Left colon (tissue), 2 donors: ENCODE measurements around the gene NET1. TPM values are rescaled to one million over a fixed set of nuclear protein-coding genes. Genes with fewer than 3 reads are reported as not detected.
"Not testable (repeated sequence)": the region's sequence is repeated elsewhere in the genome, so short reads cannot be mapped to it uniquely, and the experiment has no call there.

Source experiments
- ATAC-seq: fragments of 200-7000 bp; cut with Tn5 transposase; one replicate; pipeline ENCODE4 v1.9.1; 2020; ENCODE audit warnings: mild to moderate bottlenecking, moderate library complexity
- DNase-seq, 2 donors: peaks; one replicate each; pipeline ENCODE4 v3.0.0-alpha.2; 2020
- intact Hi-C, 2 donors: fragments of 100-400 bp; cut with DNase I in 1 of 2; cut with micrococcal nuclease in 1 of 2; formaldehyde crosslinking; loops; one replicate each; pipeline versions ENCODE4 v1.11.2 to v1.14.0; 2022; cut with DNase I, micrococcal nuclease
- total RNA-seq, 2 donors: library from RNA; stranded (reverse); fragmentation: NEBNext Ultra II Directional; extraction: Animal tissue kit (Norgen Biotek cat#: 25700); gene quantifications; one replicate each; pipeline ENCODE4 v1.2.1, GENCODE V29; 2021
- donor health status: DM: no; HTN: no; CAD: no.
- donor health status: DM: yes; HTN: yes; CAD: no.

NET1 gene
- total RNA-seq, 2 donors from 2014 or later: 307 to 355 TPM

DNA sequence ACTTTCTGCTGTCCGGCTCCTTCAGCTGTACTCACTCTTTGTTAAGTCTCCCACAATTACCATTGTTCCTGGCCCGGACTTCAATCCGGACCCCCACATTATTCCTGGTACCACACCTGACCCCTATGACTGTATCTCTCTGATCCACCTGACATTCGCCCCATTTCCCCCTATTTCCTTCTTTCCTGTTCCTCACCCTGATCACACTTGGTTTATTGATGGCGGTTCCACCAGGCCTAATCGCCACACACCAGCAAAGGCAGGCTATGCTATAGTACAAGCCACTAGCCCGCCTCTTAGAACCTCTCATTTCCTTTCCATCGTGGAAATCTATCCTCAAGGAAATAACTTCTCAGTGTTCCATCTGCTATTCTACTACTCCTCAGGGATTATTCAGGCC, 62.7 kb downstream of the NET1 start:
- DNase-seq, ATAC-seq, intact Hi-C loops: not testable (repeated sequence)

DNA sequence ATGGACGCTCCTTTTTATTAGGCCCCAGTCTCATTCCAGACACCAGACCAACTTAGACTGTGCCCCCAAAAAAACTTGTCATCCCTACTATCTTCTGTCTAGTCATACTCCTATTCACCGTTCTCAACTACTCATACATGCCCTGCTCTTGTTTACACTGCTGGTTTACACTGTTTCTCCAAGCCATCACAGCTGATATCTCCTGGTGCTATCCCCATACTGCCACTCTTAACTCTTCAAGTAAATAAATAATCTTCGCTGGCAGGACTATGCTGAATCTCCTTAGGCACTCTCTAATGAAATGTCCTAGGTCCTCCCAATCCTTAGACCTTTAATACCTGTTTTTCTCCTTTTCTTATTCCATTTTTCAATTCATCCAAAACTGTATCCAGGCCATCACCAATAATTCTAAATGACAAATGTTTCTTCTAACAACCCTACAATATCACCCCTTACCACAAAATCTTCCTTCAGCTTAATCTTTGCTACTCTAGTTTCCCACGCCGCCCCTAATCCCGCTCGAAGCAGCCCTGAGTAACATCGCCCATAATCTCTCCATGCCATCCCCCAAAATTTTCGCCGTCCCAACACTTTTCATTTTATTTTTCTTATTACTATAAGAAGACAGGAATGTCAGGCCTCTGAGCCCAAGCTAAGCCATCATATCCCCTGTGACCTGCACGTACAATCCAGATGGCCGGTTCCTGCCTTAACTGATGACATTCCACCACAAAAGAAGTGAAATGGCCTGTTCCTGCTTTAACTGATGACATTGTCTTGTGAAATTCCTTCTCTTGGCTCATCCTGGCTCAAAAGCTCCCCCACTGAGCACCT, 63.8 kb downstream of the NET1 start:
- DNase-seq, ATAC-seq, intact Hi-C loops: not testable (repeated sequence)

DNA sequence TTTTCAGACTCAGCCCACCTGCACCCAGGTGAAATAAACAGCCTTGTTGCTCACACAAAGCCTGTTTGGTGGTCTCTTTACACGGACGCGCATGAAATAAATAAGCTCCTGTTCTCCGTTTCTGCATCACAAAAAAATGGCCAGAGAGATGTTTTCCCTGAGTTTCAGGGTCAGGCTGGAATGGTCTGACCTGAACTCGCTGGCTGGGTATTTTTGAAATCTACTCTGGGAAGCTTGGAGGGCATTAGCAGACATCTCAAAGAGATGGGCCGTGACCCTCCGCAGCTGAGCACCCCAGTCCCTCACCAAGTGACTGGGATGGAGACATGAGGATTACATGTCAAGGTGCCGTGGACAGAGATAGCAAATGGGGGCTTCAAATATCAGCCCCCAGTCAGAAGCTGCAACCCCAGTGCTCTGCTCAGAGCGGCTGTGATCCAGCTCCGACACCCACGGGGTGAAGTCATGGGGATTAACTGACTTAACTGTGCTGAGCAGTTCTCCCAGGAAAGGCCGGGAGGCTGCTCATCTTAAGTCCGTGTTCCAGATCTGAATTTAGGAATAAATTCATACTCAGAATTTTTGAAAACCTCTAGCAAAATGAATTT, 64.7 kb downstream of the NET1 start:
- intact Hi-C loops: no loop called here
- no peak for DNase-seq
- ATAC-seq: no peak

DNA sequence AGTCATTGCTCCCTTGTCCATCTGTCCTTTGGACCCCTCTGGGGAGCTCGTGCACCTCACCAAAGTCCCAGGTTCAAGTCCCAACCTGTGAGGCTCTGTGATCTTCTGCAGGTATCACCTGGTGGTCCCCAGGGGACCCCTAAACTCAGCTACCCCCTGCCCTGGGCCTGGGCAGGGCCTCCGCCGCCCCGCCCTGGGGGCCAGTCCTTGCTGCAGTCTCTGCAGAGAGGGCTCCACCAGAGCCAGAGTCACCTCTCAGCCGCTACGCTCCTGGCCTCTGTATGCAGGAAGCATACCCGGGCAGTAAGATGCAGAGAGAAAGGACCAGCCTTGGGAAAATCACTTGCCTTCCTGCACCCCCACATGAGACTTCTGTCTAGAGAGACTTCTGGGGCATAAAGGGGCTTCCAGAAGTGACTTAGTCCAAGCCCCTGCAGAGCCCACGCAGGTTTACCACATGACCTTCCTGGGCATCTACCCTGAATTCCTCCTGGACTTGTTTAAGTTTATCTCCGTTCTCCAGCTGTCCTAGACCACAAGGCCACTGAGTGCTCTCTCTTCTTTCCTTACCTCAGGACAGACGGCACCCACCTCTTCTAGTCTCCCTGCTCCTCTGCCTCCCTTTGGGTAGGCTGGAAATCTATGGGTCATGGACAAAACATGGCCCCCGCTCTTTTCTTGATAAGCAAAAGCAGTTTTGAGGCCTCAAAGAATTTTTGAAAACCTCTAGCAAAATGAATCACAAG, 65.8 kb downstream of the NET1 start:
- no peak for ATAC-seq
- intact Hi-C loops: no loop called here
- DNase-seq: no peak

DNA sequence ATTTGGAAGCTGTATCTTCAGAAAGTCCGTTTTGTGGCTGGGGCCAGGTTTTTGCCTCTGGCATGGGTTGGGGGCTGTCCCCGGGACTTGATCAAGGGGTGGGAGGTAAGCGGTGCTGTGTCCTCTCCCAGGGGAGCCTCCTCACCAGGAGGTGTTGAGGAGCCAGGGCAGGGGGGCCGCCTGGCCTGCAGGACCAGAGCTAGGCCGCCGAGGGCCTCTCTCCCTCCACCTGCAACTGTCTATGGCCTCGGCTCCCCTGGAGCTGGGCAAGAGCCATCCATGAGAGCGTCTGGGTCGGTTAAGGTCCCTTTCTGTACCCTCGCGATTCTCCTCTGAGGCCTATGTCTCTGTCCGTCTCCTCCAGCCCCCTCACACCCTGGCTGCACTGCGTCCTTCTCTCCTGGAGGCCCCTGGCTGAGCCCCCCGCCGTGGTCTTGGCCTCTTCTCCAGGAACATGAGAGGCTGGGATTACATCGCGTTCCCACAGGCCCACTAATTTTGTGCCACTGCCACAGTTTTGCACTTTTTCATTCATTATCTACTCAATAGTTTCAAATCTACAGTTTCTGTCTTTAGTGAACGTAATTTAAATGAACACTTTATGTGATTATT, 66.4 kb downstream of the NET1 start:
- intact Hi-C loops: no loop called here
- no peak for DNase-seq
- no peak for ATAC-seq

DNA sequence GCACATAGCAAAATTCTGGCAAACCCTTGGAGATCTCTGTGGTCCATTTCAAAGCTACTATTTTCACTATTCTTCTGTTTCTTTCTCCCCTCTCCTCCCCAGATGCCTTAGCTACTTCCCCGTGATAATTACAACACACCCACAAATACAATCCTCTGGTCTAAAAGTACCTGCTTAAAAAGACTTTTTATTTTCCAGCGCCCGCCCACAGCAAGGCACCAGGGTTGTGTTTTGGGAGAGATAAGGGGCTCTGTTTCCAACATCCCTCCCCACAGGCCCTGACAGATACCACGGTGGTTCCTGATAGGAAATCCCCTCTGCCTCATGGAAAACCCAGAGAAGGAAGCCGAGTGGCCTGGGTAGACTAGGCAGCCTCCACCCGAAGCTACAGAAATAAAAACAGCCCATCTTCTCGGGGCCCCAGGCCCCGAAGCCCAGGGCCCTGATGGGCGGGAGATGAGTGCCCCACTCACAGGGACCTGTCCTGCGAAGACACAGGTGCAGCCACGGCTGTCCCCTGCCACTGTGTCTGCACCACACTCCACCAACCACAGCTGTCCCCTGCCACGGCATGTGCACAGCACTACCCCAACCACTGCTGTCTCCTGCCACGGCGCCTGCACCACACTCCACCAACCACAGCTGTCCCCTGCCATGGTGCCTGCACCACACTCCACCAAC, 67.3 kb downstream of the NET1 start:
- intact Hi-C loops: no loop called here
- ATAC-seq: peak; percentile 11
- no peak for DNase-seq

DNA sequence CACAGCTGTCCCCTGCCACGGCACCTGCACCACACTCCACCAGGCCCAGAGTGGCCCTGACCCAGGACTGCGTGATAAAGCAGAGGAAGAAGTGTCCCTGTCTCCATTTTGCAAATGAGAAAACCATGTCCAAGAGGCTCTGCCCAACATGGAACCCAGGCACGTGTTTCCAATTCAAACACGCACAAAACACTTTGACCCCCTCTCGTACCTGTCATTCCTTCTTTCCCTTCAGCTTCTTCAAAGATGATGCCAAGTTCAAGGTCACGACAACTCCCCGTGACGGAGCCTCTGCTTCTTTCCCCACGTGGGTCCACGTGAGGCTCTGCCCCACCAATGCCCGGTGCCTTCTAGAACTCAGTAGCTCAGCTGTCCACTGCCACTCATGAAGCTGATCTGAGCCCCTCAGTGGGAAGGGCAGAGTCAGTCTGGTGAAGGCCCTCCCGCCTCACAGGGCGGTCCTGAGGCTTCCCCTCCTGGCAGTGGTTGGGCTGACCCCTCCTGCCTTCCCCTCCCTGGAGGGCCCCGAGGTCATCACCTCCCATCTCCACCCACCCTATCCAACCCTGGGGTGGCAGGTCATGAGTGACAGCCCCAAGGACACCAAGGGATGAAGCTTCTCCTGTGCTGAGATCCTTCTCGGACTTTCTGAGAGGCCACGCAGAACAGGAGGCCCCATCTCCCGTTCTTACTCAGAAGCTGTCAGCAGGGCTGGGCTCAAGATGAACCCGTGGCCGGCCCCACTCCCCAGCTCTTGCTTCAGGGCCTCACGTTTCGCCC, 68.0 kb downstream of the NET1 start:
- ATAC-seq: peak; percentile 8
- DNase-seq: peak in 1 of 2 donors; percentile 12
- intact Hi-C loops: no loop called here

DNA sequence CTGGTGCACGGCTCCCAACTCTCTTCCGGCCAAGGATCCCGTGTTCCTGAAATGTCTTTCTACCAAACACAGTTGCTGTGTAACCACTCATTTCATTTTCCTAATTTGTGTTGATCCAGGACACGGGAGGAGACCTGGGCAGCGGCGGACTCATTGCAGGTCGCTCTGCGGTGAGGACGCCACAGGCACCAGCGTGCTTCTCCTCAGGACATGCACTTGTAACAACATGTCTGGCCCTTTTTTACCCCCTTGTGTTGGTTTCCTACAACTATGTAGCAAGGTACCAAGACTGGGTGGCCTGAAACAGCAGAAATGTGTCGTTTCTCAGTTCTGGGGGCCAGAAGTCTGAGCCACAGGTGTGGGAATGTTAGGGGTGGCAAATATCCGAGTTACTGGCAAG, 68.8 kb downstream of the NET1 start:
- ATAC-seq (no peak), DNase-seq (peak in 1 of 2 donors; percentile 9)
- intact Hi-C loops: no loop called here

DNA sequence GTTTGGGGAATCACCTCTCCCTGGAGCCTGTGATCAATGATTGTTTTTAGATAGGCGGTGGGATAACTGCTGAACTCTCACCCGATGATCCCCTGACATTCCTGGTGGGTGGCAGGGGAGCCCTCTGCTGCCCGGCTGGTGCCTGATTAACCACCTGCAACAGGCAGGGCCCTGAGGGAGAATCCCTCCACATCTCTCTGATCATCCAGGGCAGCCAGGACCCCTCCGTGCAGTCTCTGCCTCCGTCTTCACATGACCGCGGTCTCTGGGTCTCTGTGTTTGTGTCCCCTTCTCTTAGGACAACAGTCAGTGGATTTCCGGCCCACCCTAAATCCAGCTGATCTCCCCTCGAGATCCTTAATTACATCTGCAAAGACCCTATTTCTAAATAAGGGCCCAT, 69.7 kb downstream of the NET1 start:
- intact Hi-C loops: no loop called here
- ATAC-seq (no peak), DNase-seq (peak in 1 of 2 donors; percentile 18)

DNA sequence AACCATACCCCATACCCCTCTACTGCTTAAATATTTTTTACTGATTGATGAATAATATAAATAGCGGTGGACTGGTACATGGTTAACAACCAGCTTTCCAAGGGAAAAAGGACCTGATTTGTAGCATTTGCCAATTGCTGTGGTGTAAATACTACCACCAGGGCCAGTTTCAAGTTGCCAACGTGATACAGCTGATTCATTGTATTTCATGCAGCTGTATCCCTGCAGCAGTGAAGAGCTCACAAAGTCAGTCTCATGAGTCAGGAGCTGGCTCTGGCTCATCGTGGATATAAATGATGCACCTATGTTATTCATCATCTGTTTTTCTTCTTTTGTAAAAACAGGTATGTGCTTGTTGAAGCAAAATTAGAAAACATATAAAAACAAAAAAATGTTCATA, 71.8 kb downstream of the NET1 start:
- no peak for ATAC-seq
- intact Hi-C loops: no loop called here
- no peak for DNase-seq

DNA sequence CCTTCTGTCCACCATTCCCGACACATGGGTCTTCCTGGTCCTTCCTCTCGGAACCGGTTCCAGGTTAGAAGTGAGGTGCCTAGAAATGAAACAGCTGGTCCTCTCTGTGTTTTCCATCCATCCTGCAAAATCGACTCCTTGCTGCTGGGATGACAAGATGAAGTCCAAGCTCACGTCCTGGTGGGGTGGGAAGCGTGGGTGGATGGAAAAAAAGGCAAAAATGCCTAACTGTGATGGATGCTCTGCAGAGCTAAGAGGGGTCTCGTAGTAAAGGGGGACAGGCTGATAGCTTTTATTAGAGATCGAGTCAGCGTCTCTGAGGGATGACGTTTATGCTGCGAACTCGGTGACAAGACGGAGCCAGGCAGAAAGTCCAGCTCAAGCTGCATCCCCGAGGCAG, 72.9 kb downstream of the NET1 start:
- no peak for ATAC-seq
- intact Hi-C loops: no loop called here
- no peak for DNase-seq

DNA sequence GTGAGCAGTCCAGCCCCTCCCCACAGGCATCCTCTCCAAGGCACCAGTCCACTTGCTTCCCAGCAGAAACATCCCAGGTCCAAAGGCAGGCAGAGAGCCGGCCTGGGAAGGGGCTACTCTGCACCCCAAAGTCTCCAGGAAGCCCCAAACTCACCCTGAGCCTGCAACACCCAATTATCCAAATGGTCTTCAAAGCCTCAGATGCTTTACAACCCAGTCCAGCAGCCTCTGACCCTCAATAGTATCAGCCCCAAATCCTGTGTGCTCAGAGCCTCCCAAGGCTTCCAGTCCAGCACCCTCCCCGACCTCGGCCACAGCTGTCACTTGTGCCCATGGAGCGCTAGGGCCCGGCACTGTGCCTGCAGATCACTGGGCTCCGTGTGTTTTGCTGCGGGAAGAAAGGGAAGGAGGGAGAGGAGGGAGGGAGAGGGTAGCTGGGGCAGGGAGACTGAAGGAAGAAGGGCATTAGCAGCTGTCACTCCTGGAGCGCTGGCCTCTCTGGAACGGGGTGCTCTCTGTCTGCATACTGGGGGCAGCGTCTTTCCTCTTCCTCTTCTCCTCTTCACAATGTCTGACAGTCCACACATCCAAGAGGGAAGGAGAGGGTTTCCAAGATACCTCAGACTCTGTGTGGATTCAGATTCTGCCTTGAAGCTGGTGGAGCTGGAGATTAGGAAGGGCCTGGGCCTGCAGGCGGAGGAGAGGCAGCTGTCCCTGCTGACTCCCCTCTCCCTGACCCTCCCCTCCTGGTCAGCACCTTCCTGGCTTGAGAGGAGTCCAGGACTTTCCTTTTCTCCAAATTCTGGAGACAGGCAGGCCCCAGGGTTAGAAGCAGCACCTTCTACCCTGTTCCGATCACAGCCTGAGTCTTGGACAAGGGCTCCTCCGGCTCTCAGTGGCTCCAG, 73.8 kb downstream of the NET1 start:
- intact Hi-C loops: no loop called here
- DNase-seq: no peak
- no peak for ATAC-seq

DNA sequence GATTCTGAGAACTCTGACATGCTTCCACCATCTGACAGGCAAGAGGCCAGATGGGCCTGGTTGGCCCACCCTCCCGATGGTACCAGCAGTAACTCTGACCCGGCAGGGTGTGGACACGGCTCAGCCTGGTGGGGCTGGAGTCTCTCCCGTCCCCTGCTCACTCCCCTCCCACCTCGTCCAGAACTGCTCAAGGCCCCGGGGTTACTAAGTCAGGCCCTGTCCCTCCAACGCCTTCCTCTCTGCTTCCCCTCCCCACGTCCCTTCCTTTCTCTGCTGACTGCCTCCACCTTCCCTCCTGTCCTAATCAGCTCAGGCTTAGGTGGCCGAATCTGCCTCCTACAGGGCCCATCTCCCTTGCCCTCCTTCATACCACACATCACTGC, 74.5 kb downstream of the NET1 start:
- intact Hi-C loops: no loop called here
- ATAC-seq (peak; percentile 19), DNase-seq (peak in 1 of 2 donors; percentile 43)

DNA sequence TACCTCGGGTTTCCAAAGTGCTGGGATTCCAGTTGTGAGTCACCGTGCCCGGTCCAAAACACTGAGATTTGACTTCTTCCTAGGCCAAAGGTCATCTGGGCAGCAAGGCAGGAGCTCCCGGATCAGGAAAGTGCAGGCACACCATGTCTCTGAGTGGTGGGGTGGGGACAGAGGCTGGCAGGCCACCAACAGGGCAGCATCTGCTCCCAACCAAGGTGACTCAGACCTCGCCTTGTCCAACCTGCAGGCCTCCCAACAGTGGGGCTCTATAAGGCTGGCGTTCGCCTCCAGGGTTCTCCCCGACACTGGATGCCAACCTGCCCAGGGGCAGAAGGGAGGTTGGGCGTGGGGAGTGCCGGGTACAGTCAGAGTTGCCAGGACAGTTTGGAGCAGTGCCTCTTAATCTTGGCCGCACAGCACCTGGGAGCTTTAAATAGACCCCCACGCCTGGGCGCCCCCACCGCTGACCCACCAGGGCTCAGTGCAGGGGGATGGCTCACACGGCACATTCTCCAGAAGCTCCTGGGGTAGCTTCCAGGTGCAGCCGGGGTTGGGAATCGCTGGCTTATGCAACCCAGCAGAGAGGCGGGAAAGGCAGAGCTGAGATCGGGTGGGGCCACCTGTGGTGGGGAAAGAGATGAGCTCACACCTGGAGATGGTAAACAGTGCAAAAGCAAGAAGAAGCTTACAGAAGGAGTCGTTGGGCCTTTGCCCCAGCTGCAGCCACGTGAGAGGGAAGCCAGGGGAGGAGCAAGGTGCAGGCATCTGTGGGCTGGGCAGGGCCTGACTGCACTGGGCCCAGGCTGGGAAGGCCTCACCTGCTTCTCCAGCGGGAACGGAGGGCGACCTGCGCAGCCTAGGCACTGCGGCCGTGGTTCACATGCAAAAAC, 76.2 kb downstream of the NET1 start:
- peak; percentile 85 for ATAC-seq
- DNase-seq: peak; percentile 80 to 94
- intact Hi-C loops: no loop called here

DNA sequence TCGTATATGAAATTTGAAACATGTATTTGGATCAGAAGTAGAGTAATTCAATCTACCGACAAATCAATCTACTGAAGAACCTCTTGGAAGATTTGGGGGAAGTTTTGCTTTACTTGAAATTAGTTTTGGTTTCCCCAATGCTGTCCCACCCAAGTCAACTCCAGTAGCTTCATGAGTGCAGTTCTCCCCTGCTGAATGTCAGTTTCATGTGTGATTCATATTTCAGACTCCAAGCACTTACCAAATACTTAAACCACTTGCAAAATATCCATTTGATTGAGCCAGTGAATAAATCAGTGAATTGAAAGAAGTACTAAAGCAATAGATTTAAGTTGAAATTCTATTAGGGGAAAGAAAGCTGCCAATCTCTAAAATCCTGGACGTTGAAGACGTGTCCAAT, 77.7 kb downstream of the NET1 start:
- ATAC-seq (no peak), DNase-seq (no peak)
- intact Hi-C loops: no loop called here

DNA sequence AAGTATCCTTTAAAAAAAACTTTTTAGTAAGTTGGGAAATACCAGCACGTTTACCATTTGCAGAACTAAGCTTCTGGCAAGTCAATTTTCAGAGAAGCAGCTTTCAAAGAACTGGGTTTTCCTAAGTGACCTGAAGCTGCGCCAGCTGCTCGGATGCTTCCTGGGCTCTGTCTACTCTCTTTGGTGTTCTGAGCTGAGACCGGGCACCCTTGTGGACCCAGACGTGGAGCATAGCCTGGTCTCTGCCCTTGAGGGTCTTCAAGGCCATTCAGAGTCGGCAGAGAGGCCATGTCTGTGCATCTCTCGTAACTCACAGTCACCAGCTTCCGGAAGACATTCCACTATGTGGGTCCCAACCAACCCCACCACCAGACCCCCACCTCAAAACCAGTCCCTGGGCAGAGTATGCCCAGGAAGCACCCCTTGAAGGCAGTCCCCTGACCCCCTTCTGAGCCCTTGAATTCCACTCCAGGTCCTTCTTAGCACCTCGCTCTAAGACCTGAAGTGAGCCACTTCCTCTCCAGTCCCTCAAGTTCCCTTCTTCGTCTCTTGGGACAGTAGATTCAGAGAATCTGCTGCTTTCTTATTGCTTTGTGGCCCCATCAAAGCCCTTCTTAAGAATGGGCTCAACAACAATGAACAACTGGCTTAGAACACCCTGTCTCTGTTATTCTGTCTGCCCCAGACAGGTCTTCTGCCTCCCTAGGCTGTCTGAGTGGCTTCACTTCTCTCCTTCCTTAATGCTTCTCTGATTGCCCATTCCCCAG, 78.5 kb downstream of the NET1 start:
- ATAC-seq (no peak), DNase-seq (no peak)
- intact Hi-C loops: no loop called here
